H9 (cell line): ENCODE data around the gene DNAH8. TPM values are rescaled to one million over a fixed set of nuclear protein-coding genes. Genes with fewer than 3 reads are reported as not detected.

Experiments used
- DNase-seq: peaks from one replicate; pipeline ENCODE4 v3.0.0-alpha.2; 2017
- H2AFZ ChIP-seq: one replicate; pipeline ENCODE4 v1.6.1; 2013; ENCODE audit warnings: mild to moderate bottlenecking, low read length, control low read depth, moderate library complexity
- H2AK5ac ChIP-seq: 2 replicates; pipeline ENCODE4 v1.6.1; 2013; ENCODE audit warnings: low read length, control low read depth, mixed read lengths; ENCODE audit not compliant: insufficient read length
- H2BK120ac ChIP-seq: one replicate; pipeline ENCODE4 v1.6.1; 2013; ENCODE audit warnings: low read depth, mild to moderate bottlenecking, low read length, control low read depth, inconsistent platforms; ENCODE audit not compliant: poor library complexity, severe bottlenecking
- H2BK12ac ChIP-seq: 2 replicates; pipeline ENCODE4 v1.6.1; 2013; ENCODE audit warnings: low read length, control low read depth, mixed read lengths, low read depth; ENCODE audit not compliant: insufficient read length
- H2BK15ac ChIP-seq: 2 replicates; pipeline ENCODE4 v1.6.1; 2013; ENCODE audit warnings: low read depth, low read length, control low read depth
- H2BK20ac ChIP-seq: one replicate; pipeline ENCODE4 v1.6.1; 2013; ENCODE audit warnings: low read depth, mild to moderate bottlenecking, low read length, control low read depth, inconsistent platforms; ENCODE audit not compliant: poor library complexity, severe bottlenecking
- H2BK5ac ChIP-seq: 2 replicates; pipeline ENCODE4 v1.6.1; 2013; ENCODE audit warnings: low read length, control low read depth, mixed read lengths; ENCODE audit not compliant: insufficient read length
- H3K14ac ChIP-seq: 2 replicates; pipeline ENCODE4 v1.6.1; 2013; ENCODE audit warnings: low read length, control low read depth; ENCODE audit not compliant: insufficient read depth
- H3K18ac ChIP-seq: 2 replicates; pipeline ENCODE4 v1.6.1; 2013; ENCODE audit warnings: low read depth, mild to moderate bottlenecking, mixed read lengths, low read length, control low read depth; ENCODE audit not compliant: insufficient read length
- H3K23ac ChIP-seq: 2 replicates; pipeline ENCODE4 v1.6.1; 2013; ENCODE audit warnings: low read length, control low read depth, mixed read lengths, low read depth; ENCODE audit not compliant: insufficient read length
- H3K23me2 ChIP-seq: 2 replicates; pipeline ENCODE4 v1.6.1; 2013; ENCODE audit warnings: low read depth, mild to moderate bottlenecking, mixed read lengths, low read length, control low read depth; ENCODE audit not compliant: insufficient read length, poor library complexity, severe bottlenecking
- H3K27ac ChIP-seq: 2 replicates; pipeline ENCODE4 v1.5.1; 2013; ENCODE audit warnings: low read length, control low read depth, mixed read lengths, low read depth; ENCODE audit not compliant: insufficient read length
- H3K27me3 ChIP-seq: 2 replicates; pipeline ENCODE4 v1.6.1; 2013; ENCODE audit warnings: low read length, control low read depth, inconsistent platforms; ENCODE audit not compliant: insufficient read depth
- H3K4ac ChIP-seq: 2 replicates; pipeline ENCODE4 v1.6.1; 2013; ENCODE audit warnings: low read depth, mild to moderate bottlenecking, control low read depth, inconsistent platforms, low read length, moderate library complexity
- H3K4me1 ChIP-seq: 2 replicates; pipeline ENCODE4 v1.6.1; 2013; ENCODE audit warnings: low read length, control low read depth, inconsistent platforms; ENCODE audit not compliant: insufficient read depth
- H3K4me2 ChIP-seq: 2 replicates; pipeline ENCODE4 v1.6.1; 2013; ENCODE audit warnings: low read length, control low read depth, mixed read lengths; ENCODE audit not compliant: insufficient read length, insufficient read depth
- H3K56ac ChIP-seq: 2 replicates; pipeline ENCODE4 v1.6.1; 2013; ENCODE audit warnings: low read depth, mild to moderate bottlenecking, mixed read lengths, low read length, control low read depth; ENCODE audit not compliant: insufficient read length
- H3K79me1 ChIP-seq: 2 replicates; pipeline ENCODE4 v1.6.1; 2013; ENCODE audit warnings: low read depth, mild to moderate bottlenecking, moderate library complexity, low read length, control low read depth, inconsistent platforms; ENCODE audit not compliant: insufficient read depth, poor library complexity, severe bottlenecking
- H3K79me2 ChIP-seq: 2 replicates; pipeline ENCODE4 v1.6.1; 2013; ENCODE audit warnings: low read length, control low read depth, inconsistent platforms; ENCODE audit not compliant: insufficient read depth
- H3K9ac ChIP-seq: 2 replicates; pipeline ENCODE4 v1.6.1; 2013; ENCODE audit warnings: low read length, control low read depth, mixed read lengths; ENCODE audit not compliant: insufficient read length; ENCODE audit errors: extremely low read depth
- H3K9me3 ChIP-seq: one replicate; pipeline ENCODE4 v1.6.1; 2013; ENCODE audit warnings: low read depth, low read length, inconsistent platforms; ENCODE audit not compliant: control insufficient read depth
- H3T11ph ChIP-seq: one replicate; pipeline ENCODE4 v1.6.1; 2013; ENCODE audit warnings: mild to moderate bottlenecking, low read length, control low read depth, inconsistent platforms
- H4K20me1 ChIP-seq: one replicate; pipeline ENCODE4 v1.6.1; 2013; ENCODE audit not compliant: control insufficient read depth, insufficient read length, insufficient read depth
- H4K5ac ChIP-seq: 2 replicates; pipeline ENCODE4 v1.6.1; 2013; ENCODE audit warnings: low read depth, mild to moderate bottlenecking, mixed read lengths, low read length, control low read depth; ENCODE audit not compliant: insufficient read length
- H4K8ac ChIP-seq: replicated peaks from 2 replicates; pipeline ENCODE4 v1.6.1; 2013; ENCODE audit warnings: low read length, control low read depth, mixed read lengths, low read depth; ENCODE audit not compliant: insufficient read length
- H4K91ac ChIP-seq: 2 replicates; pipeline ENCODE4 v1.6.1; 2013; ENCODE audit warnings: low read depth, mild to moderate bottlenecking, moderate library complexity, mixed read lengths, low read length, control low read depth; ENCODE audit not compliant: insufficient read length
- H3K27ac Mint-ChIP-seq, 3 experiments: 2 replicates in 2 of 3; 3 replicates in 1 of 3; pipeline ENCODE4 v1.8.0; 2020 to 2021; ENCODE audit warnings: mixed read lengths in 3 of 3, mild to moderate bottlenecking in 1 of 3, moderate library complexity in 1 of 3
- H3K27me3 Mint-ChIP-seq: 2 replicates; pipeline ENCODE4 v1.8.0; 2021; ENCODE audit warnings: low read depth, mild to moderate bottlenecking, moderate library complexity, mixed read lengths
- H3K36me3 Mint-ChIP-seq, 3 experiments: 2 replicates in 2 of 3; 3 replicates in 1 of 3; pipeline ENCODE4 v1.8.0; 2020 to 2021; ENCODE audit warnings: low read depth in 3 of 3, mixed read lengths in 3 of 3; ENCODE audit not compliant: insufficient read depth in 1 of 3
- H3K4me1 Mint-ChIP-seq, 2 experiments: 2 replicates each; pipeline ENCODE4 v1.8.0; 2020; ENCODE audit warnings: mixed read lengths in 2 of 2
- H3K4me3 Mint-ChIP-seq, 2 experiments: 2 replicates in 1 of 2; 3 replicates in 1 of 2; pipeline ENCODE4 v1.8.0; 2020 to 2021; ENCODE audit warnings: mild to moderate bottlenecking in 2 of 2, mixed read lengths in 2 of 2, moderate library complexity in 1 of 2
- H3K9me3 Mint-ChIP-seq, 2 experiments: 2 replicates in 1 of 2; 3 replicates in 1 of 2; pipeline ENCODE4 v1.8.0; 2020; ENCODE audit warnings: mild to moderate bottlenecking in 2 of 2, mixed read lengths in 2 of 2, moderate library complexity in 1 of 2
- CTCF ChIP-seq: fragments of 200-600 bp; sonication (generic); conservative IDR thresholded peaks from 3 replicates; pipeline ENCODE4 v1.8.0; 2021; ENCODE audit warnings: antibody characterized with exemption, mild to moderate bottlenecking
- WGBS: extraction: QIAGEN DNeasy Blood & Tissue Kit; methylation state at CpG from one replicate; pipeline ENCODE4 v1.1.7; 2013; ENCODE audit warnings: missing lambda C conversion rate, low lambda C conversion rate, mixed read lengths; ENCODE audit not compliant: insufficient read length; ENCODE audit errors: extremely low coverage; 5-methylcytosine and 5-hydroxymethylcytosine counted together
- total RNA-seq: library from RNA; stranded (reverse); gene quantifications from 2 replicates; pipeline ENCODE4 v1.2.1, GENCODE V29; 2021

The DNAH8 gene
- total RNA-seq, 1 experiment from 2014 or later, result not detected

- H2BK120ac ChIP-seq, result no peak overlapping the region
- no peaks in the 10 kb centered on the region for H3K79me1 ChIP-seq
- no peak overlapping the region for H3K27ac Mint-ChIP-seq
- H3K27me3 ChIP-seq, result no peaks in the 10 kb centered on the region
- no peak overlapping the region for H2BK20ac ChIP-seq
- no peak overlapping the region for H3K14ac ChIP-seq
- H2BK12ac ChIP-seq, result no peak overlapping the region
- H3K4me1 Mint-ChIP-seq, result peaks cover 0 to 3% of the 10 kb centered on the region in 2 experiments; a peak in 1 of 4 replicates
- H3K27me3 Mint-ChIP-seq, result peaks cover 17% of the 10 kb centered on the region
- H3K18ac ChIP-seq, result no peak overlapping the region
- no peak for DNase-seq
- H4K5ac ChIP-seq, result no peak overlapping the region
- no CpG with 5 or more reads among the region's 4 CpGs for WGBS
- H4K91ac ChIP-seq, result no peak overlapping the region
- H3K4ac ChIP-seq, result no peak overlapping the region
- H2AK5ac ChIP-seq, result no peak overlapping the region
- H3K9ac ChIP-seq, result no peak overlapping the region
- no peak overlapping the region for H3K4me2 ChIP-seq
- no peak for TF ChIP-seq CTCF
- no peak overlapping the region for H3K56ac ChIP-seq
- H3K27ac ChIP-seq, result no peak overlapping the region
- H2BK15ac ChIP-seq, result no peak overlapping the region
- H3K4me3 Mint-ChIP-seq, result no peak overlapping the region
- no peak overlapping the region for H2BK5ac ChIP-seq
- no peak overlapping the region for H3T11ph ChIP-seq
- H4K20me1 ChIP-seq, result no peaks in the 10 kb centered on the region
- no peak overlapping the region for H2AFZ ChIP-seq
- H3K9me3 Mint-ChIP-seq, result no peaks in the 10 kb centered on the region; a peak in 1 of 5 replicates
- H3K4me1 ChIP-seq, result no peaks in the 10 kb centered on the region
- H3K23me2 ChIP-seq, result no peaks in the 10 kb centered on the region
- H4K8ac ChIP-seq, result no peak overlapping the region
- no peaks in the 10 kb centered on the region for H3K79me2 ChIP-seq
- H3K9me3 ChIP-seq, result no peaks in the 10 kb centered on the region
- no peaks in the 10 kb centered on the region for H3K36me3 Mint-ChIP-seq
- no peak overlapping the region for H3K23ac ChIP-seq
Observed at GRCh38 chr6:38805127-38805655, 90.1 kb downstream of the DNAH8 start.
